ENCODE results near the gene CFAP73. TPM values are rescaled to one million over a fixed set of nuclear protein-coding genes. Genes with fewer than 3 reads are reported as not detected.

CFAP73 gene
- polyA plus RNA-seq, 1 of the 3 experiments (the other 2 are of a cell fraction) = not detected

DNA sequence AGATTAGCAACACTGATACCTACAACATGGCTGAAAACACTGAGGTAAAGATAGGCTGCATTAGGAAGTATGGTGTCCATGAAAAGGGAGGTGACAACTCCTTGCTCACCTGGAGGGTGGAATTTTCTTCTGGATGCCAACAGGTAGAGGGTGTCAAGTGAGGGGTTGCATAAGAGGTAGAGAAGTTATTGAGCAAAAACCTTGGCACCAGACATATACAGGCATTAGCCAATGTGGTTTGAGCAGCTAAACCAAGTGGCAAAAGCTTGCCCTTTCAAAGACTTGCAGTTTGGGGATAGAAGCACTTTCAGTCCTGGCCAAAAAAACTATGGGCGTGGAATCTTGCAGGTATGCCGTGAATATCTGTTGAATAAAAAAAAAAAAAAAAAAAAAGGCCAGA, 39.8 kb downstream of the CFAP73 start:
- Histone ChIP-seq H3K4me1 (ENCODE audit: control insufficient read depth in 1 of 2, insufficient read depth in 2 of 2, low read depth in 1 of 2, low read length in 1 of 2) (peaks cover 19 to 22% of the 10 kb centered on the region in 2 experiments; a peak in 3 of 4 replicates), H3K27ac (ENCODE audit: low read depth in 2 of 2, low read length in 1 of 2) (no peak overlapping the region), H3K9me3 (no peaks in the 10 kb centered on the region), H3K79me2 (ENCODE audit: insufficient read depth) (peaks cover 41% of the 10 kb centered on the region), H2AFZ (ENCODE audit: low read depth) (no peak overlapping the region), H4K20me1 (ENCODE audit: insufficient read depth) (no peaks in the 10 kb centered on the region), H3K4me3 (ENCODE audit: low read depth in 2 of 2, low read length in 1 of 2) (no peak overlapping the region), H3K4me2 (no peak overlapping the region), H3K9me2 (no peaks in the 10 kb centered on the region), H3K9ac (no peak overlapping the region), H3K27me3 (ENCODE audit: insufficient read depth) (no peaks in the 10 kb centered on the region), H3F3A (replicated peaks; ENCODE audit: insufficient read depth) (peaks cover 26% of the 10 kb centered on the region), H3K36me3 (replicated peaks in 1 of 2; ENCODE audit: control insufficient read depth in 1 of 2, insufficient read depth in 2 of 2, low read length in 1 of 2) (peaks cover 12 to 18% of the 10 kb centered on the region in 2 experiments)
- DNase-seq = no peak
- WGBS (ENCODE audit: low lambda C conversion rate) = 86% methylated on average over 2 of the region's 2 CpGs
- no peak for TF ChIP-seq GABPA (IDR thresholded peaks at IDR 0.05; ENCODE audit: low read depth)
- TF ChIP-seq JUND (IDR thresholded peaks at IDR 0.05) = no peak
- no peak for TF ChIP-seq RFX5 (IDR thresholded peaks at IDR 0.05; ENCODE audit: low read length)
- no peak for TF ChIP-seq MEF2A (IDR thresholded peaks at IDR 0.05; ENCODE audit: borderline replicate concordance, low read depth)
- no peak for TF ChIP-seq EP300 (IDR thresholded peaks at IDR 0.05; ENCODE audit: borderline replicate concordance in 1 of 2, low read depth in 1 of 2, low read length in 1 of 2)
- TF ChIP-seq TCF12 (IDR thresholded peaks at IDR 0.05) = no peak
- no peak for TF ChIP-seq FOXM1 (IDR thresholded peaks at IDR 0.05; ENCODE audit: low read depth)
- TF ChIP-seq TAF1 (IDR thresholded peaks at IDR 0.05; ENCODE audit: borderline replicate concordance, low read depth, low read length) = no peak
- TF ChIP-seq YY1 (IDR thresholded peaks at IDR 0.05; ENCODE audit: low read depth) = no peak
- no peak for TF ChIP-seq POLR2AphosphoS5 (IDR thresholded peaks at IDR 0.05; ENCODE audit: low read depth, low read length)
- TF ChIP-seq FOSL2 (IDR thresholded peaks at IDR 0.05; ENCODE audit: borderline replicate concordance, low read depth) = no peak
- no peak for TF ChIP-seq SIN3A (IDR thresholded peaks at IDR 0.05; ENCODE audit: borderline replicate concordance, low read depth, low read length)
- TF ChIP-seq NFIC (IDR thresholded peaks at IDR 0.05; ENCODE audit: borderline replicate concordance) = no peak
- TF ChIP-seq, protein P1, sequence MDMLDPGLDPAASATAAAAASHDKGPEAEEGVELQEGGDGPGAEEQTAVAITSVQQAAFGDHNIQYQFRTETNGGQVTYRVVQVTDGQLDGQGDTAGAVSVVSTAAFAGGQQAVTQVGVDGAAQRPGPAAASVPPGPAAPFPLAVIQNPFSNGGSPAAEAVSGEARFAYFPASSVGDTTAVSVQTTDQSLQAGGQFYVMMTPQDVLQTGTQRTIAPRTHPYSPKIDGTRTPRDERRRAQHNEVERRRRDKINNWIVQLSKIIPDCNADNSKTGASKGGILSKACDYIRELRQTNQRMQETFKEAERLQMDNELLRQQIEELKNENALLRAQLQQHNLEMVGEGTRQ (IDR thresholded peaks at IDR 0.05; ENCODE audit: borderline replicate concordance, low read depth, low read length) = no peak
- no peak for TF ChIP-seq RXRA (IDR thresholded peaks at IDR 0.05; ENCODE audit: borderline replicate concordance, low read depth)
- TF ChIP-seq ELF1 (IDR thresholded peaks at IDR 0.05) = no peak
- TF ChIP-seq, protein P2, sequence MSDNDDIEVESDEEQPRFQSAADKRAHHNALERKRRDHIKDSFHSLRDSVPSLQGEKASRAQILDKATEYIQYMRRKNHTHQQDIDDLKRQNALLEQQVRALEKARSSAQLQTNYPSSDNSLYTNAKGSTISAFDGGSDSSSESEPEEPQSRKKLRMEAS (IDR thresholded peaks at IDR 0.05; ENCODE audit: low read depth) = no peak
- TF ChIP-seq RCOR1 (IDR thresholded peaks at IDR 0.05; ENCODE audit: low read length) = no peak
- no peak for TF ChIP-seq EZH2phosphoT487 (IDR thresholded peaks at IDR 0.05; ENCODE audit: borderline replicate concordance, low read depth)
- TF ChIP-seq, protein P3, sequence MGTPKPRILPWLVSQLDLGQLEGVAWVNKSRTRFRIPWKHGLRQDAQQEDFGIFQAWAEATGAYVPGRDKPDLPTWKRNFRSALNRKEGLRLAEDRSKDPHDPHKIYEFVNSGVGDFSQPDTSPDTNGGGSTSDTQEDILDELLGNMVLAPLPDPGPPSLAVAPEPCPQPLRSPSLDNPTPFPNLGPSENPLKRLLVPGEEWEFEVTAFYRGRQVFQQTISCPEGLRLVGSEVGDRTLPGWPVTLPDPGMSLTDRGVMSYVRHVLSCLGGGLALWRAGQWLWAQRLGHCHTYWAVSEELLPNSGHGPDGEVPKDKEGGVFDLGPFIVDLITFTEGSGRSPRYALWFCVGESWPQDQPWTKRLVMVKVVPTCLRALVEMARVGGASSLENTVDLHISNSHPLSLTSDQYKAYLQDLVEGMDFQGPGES (IDR thresholded peaks at IDR 0.05; ENCODE audit: low read depth, low read length) = no peak
- POLR2A ChIA-PET = no interaction called here
- CTCF ChIA-PET = no interaction called here

Measured in SK-N-SH (cell line).